ENCODE data around the gene CHCHD3.

GRCh38 chr7:133061357-133061756 is 20.5 kb downstream of the CHCHD3 start:
- TF ChIP-seq EZH2phosphoT487 (IDR thresholded peaks at IDR 0.05; ENCODE audit: borderline replicate concordance, low read depth, low read length) = no peak
- TF ChIP-seq, protein P1, sequence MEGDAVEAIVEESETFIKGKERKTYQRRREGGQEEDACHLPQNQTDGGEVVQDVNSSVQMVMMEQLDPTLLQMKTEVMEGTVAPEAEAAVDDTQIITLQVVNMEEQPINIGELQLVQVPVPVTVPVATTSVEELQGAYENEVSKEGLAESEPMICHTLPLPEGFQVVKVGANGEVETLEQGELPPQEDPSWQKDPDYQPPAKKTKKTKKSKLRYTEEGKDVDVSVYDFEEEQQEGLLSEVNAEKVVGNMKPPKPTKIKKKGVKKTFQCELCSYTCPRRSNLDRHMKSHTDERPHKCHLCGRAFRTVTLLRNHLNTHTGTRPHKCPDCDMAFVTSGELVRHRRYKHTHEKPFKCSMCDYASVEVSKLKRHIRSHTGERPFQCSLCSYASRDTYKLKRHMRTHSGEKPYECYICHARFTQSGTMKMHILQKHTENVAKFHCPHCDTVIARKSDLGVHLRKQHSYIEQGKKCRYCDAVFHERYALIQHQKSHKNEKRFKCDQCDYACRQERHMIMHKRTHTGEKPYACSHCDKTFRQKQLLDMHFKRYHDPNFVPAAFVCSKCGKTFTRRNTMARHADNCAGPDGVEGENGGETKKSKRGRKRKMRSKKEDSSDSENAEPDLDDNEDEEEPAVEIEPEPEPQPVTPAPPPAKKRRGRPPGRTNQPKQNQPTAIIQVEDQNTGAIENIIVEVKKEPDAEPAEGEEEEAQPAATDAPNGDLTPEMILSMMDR (conservative IDR thresholded peaks at IDR 0.05; ENCODE audit: low read length) = no peak
